IMR-90 (cell line): ENCODE results near the gene NOL9. TPM values are rescaled to one million over a fixed set of nuclear protein-coding genes. Genes with fewer than 3 reads are reported as not detected.

ENCODE experiments used
- ATAC-seq: fragments of 200-7000 bp; cut with Tn5 transposase; 2 replicates; pipeline ENCODE4 v1.9.1; 2020; ENCODE audit warnings: low read depth, mild to moderate bottlenecking, moderate library complexity
- BruUV-seq: library from RNA; stranded (reverse); fragments of 400-500 nt; replicated peaks from 2 replicates; lab custom pipeline; 2021; lab: Mats Ljungman, UMichigan
- CTCF ChIA-PET: fragments of 300-600 bp; formaldehyde crosslinking; extraction: SDS; loops from one replicate; lab custom pipeline; 2021; ENCODE audit warnings: antibody characterized with exemption; lab: Yijun Ruan, JAX
- POLR2A ChIA-PET: fragments of 300-600 bp; sonication (Branson Sonifier 250); formaldehyde crosslinking; loops from one replicate; lab custom pipeline; 2022; ENCODE audit warnings: antibody characterized with exemption; ENCODE audit not compliant: unreplicated experiment; lab: Charles Lee
- DNase-seq: peaks from one replicate; pipeline ENCODE4 v3.0.0; 2013
- H2AFZ ChIP-seq: replicated peaks from 2 replicates; pipeline ENCODE3; 2013; ENCODE audit warnings: low read length, mild to moderate bottlenecking; ENCODE audit not compliant: poor library complexity
- H2AK5ac ChIP-seq: 2 replicates; pipeline ENCODE4 v1.6.1; 2013; ENCODE audit warnings: low read depth, low read length, inconsistent platforms
- H2AK9ac ChIP-seq: replicated peaks from 2 replicates; pipeline ENCODE3; 2013; ENCODE audit warnings: mild to moderate bottlenecking, low read depth, low read length, moderate library complexity; ENCODE audit not compliant: poor library complexity
- H2BK120ac ChIP-seq: 2 replicates; pipeline ENCODE4 v1.6.1; 2013; ENCODE audit warnings: low read depth, low read length, inconsistent platforms
- H2BK15ac ChIP-seq: 3 replicates; pipeline ENCODE4 v1.6.1; 2013; ENCODE audit warnings: low read depth, low read length, inconsistent platforms
- H2BK20ac ChIP-seq: 2 replicates; pipeline ENCODE4 v1.6.1; 2013; ENCODE audit warnings: low read depth, mild to moderate bottlenecking, inconsistent platforms, low read length, moderate library complexity
- H2BK5ac ChIP-seq: 2 replicates; pipeline ENCODE4 v1.6.1; 2013; ENCODE audit warnings: mild to moderate bottlenecking, low read depth, low read length, inconsistent platforms; ENCODE audit not compliant: poor library complexity, severe bottlenecking
- H3K14ac ChIP-seq: replicated peaks from 2 replicates; pipeline ENCODE4 v1.6.1; 2013; ENCODE audit warnings: low read depth, low read length, inconsistent platforms
- H3K18ac ChIP-seq: 2 replicates; pipeline ENCODE4 v1.6.1; 2013; ENCODE audit warnings: low read depth, low read length, control low read depth
- H3K23ac ChIP-seq: 2 replicates; pipeline ENCODE4 v1.6.1; 2013; ENCODE audit warnings: low read depth, low read length, inconsistent platforms
- H3K27ac ChIP-seq: 2 replicates; pipeline ENCODE4 v1.5.1; 2013; ENCODE audit warnings: mild to moderate bottlenecking, control low read depth, low read length; ENCODE audit not compliant: insufficient read depth
- H3K27me3 ChIP-seq: 2 replicates; pipeline ENCODE4 v1.6.1; 2013; ENCODE audit warnings: low read length; ENCODE audit not compliant: control insufficient read depth, insufficient read depth
- H3K36me3 ChIP-seq: 2 replicates; pipeline ENCODE4 v1.6.1; 2013; ENCODE audit warnings: low read length, mixed read lengths; ENCODE audit not compliant: control insufficient read depth, insufficient read depth
- H3K4ac ChIP-seq: 2 replicates; pipeline ENCODE4 v1.6.1; 2013; ENCODE audit warnings: low read depth, low read length, inconsistent platforms
- H3K4me1 ChIP-seq: 2 replicates; pipeline ENCODE4 v1.6.1; 2013; ENCODE audit warnings: low read length, mixed read lengths; ENCODE audit not compliant: control insufficient read depth, insufficient read depth
- H3K4me2 ChIP-seq: 2 replicates; pipeline ENCODE4 v1.6.1; 2013; ENCODE audit warnings: low read depth, mild to moderate bottlenecking, control low read depth, low read length, moderate library complexity
- H3K4me3 ChIP-seq: 2 replicates; pipeline ENCODE4 v1.5.1; 2013; ENCODE audit warnings: low read depth, mild to moderate bottlenecking, control low read depth, low read length, moderate library complexity; ENCODE audit not compliant: insufficient read depth
- H3K56ac ChIP-seq: 2 replicates; pipeline ENCODE4 v1.6.1; 2013; ENCODE audit warnings: low read length, inconsistent platforms; ENCODE audit not compliant: insufficient read depth; ENCODE audit errors: extremely low read depth
- H3K79me1 ChIP-seq, 2 experiments: 2 replicates each; pipeline ENCODE4 v1.6.1; 2013; ENCODE audit warnings: low read length in 2 of 2, inconsistent platforms in 1 of 2, low read depth in 1 of 2
- H3K9ac ChIP-seq: 2 replicates; pipeline ENCODE4 v1.6.1; 2013; ENCODE audit warnings: low read depth, low read length, control low read depth
- H3K9me1 ChIP-seq: 2 replicates; pipeline ENCODE4 v1.6.1; 2013; ENCODE audit warnings: low read length, inconsistent platforms; ENCODE audit not compliant: insufficient read depth
- H3K9me3 ChIP-seq: 2 replicates; pipeline ENCODE4 v1.6.1; 2013; ENCODE audit warnings: low read length; ENCODE audit not compliant: control insufficient read depth, insufficient read depth
- H4K20me1 ChIP-seq: 2 replicates; pipeline ENCODE4 v1.6.1; 2013; ENCODE audit warnings: low read length, inconsistent platforms; ENCODE audit not compliant: insufficient read depth
- H4K5ac ChIP-seq: 2 replicates; pipeline ENCODE4 v1.6.1; 2013; ENCODE audit warnings: mild to moderate bottlenecking, low read depth, low read length, control low read depth
- H4K8ac ChIP-seq, 2 experiments: 2 replicates each; pipeline ENCODE4 v1.6.1; 2013; ENCODE audit warnings: low read depth in 2 of 2, low read length in 2 of 2, control low read depth in 1 of 2, inconsistent platforms in 1 of 2
- H4K91ac ChIP-seq: 2 replicates; pipeline ENCODE4 v1.6.1; 2013; ENCODE audit warnings: low read depth, low read length, inconsistent platforms; ENCODE audit not compliant: insufficient read depth
- BHLHE40 ChIP-seq: fragments of 150-350 bp; IDR thresholded peaks from 2 replicates; pipeline ENCODE4 v1.6.1; 2016; ENCODE audit warnings: mild to moderate bottlenecking, low read depth, low read length
- CEBPB ChIP-seq: IDR thresholded peaks from 2 replicates; pipeline ENCODE4 v1.6.1; 2012; ENCODE audit warnings: low read depth, low read length, improper control_type of control experiment
- CHD1 ChIP-seq: IDR thresholded peaks from 2 replicates; pipeline ENCODE4 v1.6.1; 2012; ENCODE audit warnings: low read depth, low read length, improper control_type of control experiment
- FOS ChIP-seq: fragments of 150-350 bp; IDR thresholded peaks from 2 replicates; pipeline ENCODE4 v1.6.1; 2016; ENCODE audit warnings: low read depth, low read length
- MAFK ChIP-seq: IDR thresholded peaks from 2 replicates; pipeline ENCODE4 v1.6.1; 2012; ENCODE audit warnings: low read depth, low read length, improper control_type of control experiment
- MAZ ChIP-seq: IDR thresholded peaks from 2 replicates; pipeline ENCODE4 v1.6.1; 2012; ENCODE audit warnings: low read depth, mild to moderate bottlenecking, low read length, improper control_type of control experiment, moderate library complexity, borderline replicate concordance
- MXI1 ChIP-seq: IDR thresholded peaks from 2 replicates; pipeline ENCODE4 v1.6.1; 2012; ENCODE audit warnings: low read depth, mild to moderate bottlenecking, low read length, moderate library complexity, borderline replicate concordance
- POLR2A ChIP-seq: IDR thresholded peaks from 2 replicates; pipeline ENCODE4 v1.6.1; 2012; ENCODE audit warnings: mild to moderate bottlenecking, low read depth, low read length
- RAD21 ChIP-seq: IDR thresholded peaks from 2 replicates; pipeline ENCODE4 v1.6.1; 2012; ENCODE audit warnings: low read length, improper control_type of control experiment
- RCOR1 ChIP-seq: IDR thresholded peaks from 2 replicates; pipeline ENCODE4 v1.6.1; 2012; ENCODE audit warnings: mild to moderate bottlenecking, low read length, improper control_type of control experiment; ENCODE audit not compliant: insufficient replicate concordance
- RFX5 ChIP-seq: IDR thresholded peaks from 2 replicates; pipeline ENCODE4 v1.8.0; 2012; ENCODE audit warnings: low read depth, mild to moderate bottlenecking, low read length, moderate library complexity
- SMC3 ChIP-seq: fragments of 150-350 bp; IDR thresholded peaks from 2 replicates; pipeline ENCODE4 v1.6.1; 2016; ENCODE audit warnings: low read depth, mild to moderate bottlenecking, antibody characterized with exemption, low read length, moderate library complexity
- WGBS, 2 experiments: methylation state at CpG; one replicate each; pipeline versions ENCODE4 v1.1.5 to v1.1.7; 2013; ENCODE audit warnings: missing lambda C conversion rate in 2 of 2; ENCODE audit not compliant: insufficient read length in 1 of 2; ENCODE audit errors: extremely low coverage in 2 of 2; 5-methylcytosine and 5-hydroxymethylcytosine counted together
- dilution Hi-C: fragments of 300-500 bp; cut with HindIII; formaldehyde crosslinking; loops from one replicate; pipeline ENCODE4 v1.14.3; 2018; ENCODE audit warnings: low sequenced_read_pairs; ENCODE audit not compliant: unreplicated experiment
- in situ Hi-C: fragments of 300-500 bp; cut with MboI; formaldehyde crosslinking; loops from 3 replicates; pipeline ENCODE4 v1.14.3; 2019; ENCODE audit warnings: low sequenced_read_pairs, inconsistent platforms, mixed read lengths
- intact Hi-C: fragments of 100-400 bp; cut with micrococcal nuclease; formaldehyde crosslinking; loops from 2 replicates; pipeline ENCODE4 v1.10.0; 2022
- polyA plus RNA-seq, 3 experiments: library from polyadenylated mRNA; depleted of rRNA; stranded (reverse); fragments of >200 nt; gene quantifications; 2 replicates each; pipeline ENCODE4 v1.2.3, GENCODE V29; 2012; ENCODE audit warnings: low replicate concordance in 1 of 3
- total RNA-seq: library from RNA; depleted of rRNA; stranded (reverse); fragments of >200 nt; gene quantifications from 2 replicates; pipeline ENCODE4 v1.2.3, GENCODE V29; 2012
- TF ChIP-seq, protein P1 (sequence below): fragments of 150-350 bp; IDR thresholded peaks from 2 replicates; pipeline ENCODE4 v1.6.1; 2016; ENCODE audit warnings: low read depth, mild to moderate bottlenecking, low read length, moderate library complexity, borderline replicate concordance
- TF ChIP-seq, protein P2 (sequence below): fragments of 150-350 bp; IDR thresholded peaks from 2 replicates; pipeline ENCODE4 v1.6.1; 2017; ENCODE audit warnings: mild to moderate bottlenecking, antibody characterized with exemption, low read length, low read depth
- TF ChIP-seq, protein P3 (sequence below): conservative IDR thresholded peaks from 2 replicates; pipeline ENCODE4 v1.5.1; 2012; ENCODE audit warnings: mild to moderate bottlenecking, low read depth, low read length, improper control_type of control experiment

Gene NOL9
- total and polyA plus RNA-seq, 2 of the 4 experiments (the other 2 are of a cell fraction): 13.0 to 19.2 TPM

DNA sequence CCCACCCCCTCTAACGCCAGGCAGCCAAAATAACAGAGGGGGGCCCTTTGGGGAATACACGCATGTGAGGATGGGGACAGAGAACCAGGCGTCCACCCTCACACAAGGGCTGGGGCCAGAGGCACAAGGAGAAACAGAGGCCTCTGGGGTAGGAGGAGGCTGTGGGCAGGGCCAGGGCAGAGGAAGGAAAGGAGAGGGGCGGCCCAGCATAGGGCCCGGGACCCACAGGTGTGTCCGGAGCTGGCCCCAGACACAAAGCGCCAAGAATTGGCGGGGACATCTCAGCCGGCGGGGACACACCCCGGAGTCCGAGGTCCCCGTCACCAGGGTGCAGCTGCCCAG lies 69.5 kb downstream of the NOL9 start:
- 0% methylated on average over 6 of the region's 13 CpGs; no CpG with 5 or more reads in 1 of the 2 experiments for WGBS, 2 experiments
- in situ Hi-C loops: no loop called here
- Histone ChIP-seq H3K27ac (no peak overlapping the region), H2BK20ac (no peak overlapping the region), H3K4ac (no peak overlapping the region; the same call in 1 of the 2 replicates), H4K20me1 (peaks cover 6% of the 10 kb centered on the region; the same call in 1 of the 2 replicates), H2BK120ac (no peak overlapping the region), H3K4me2 (peak overlapping the region; percentile 71; the same call in 1 of the 2 replicates), H3K4me3 (peak overlapping the region; percentile 57), H3K9me1 (no peaks in the 10 kb centered on the region), H3K4me1 (0 out of 2 replicates have a peak, but pooled peaks cover 2% of the 10 kb centered on the region), H2AK9ac (peak overlapping the region; percentile 82), H3K9me3 (no peaks in the 10 kb centered on the region), H3K56ac (no peak overlapping the region), H2AK5ac (peak overlapping the region; percentile 15), H4K8ac (peak overlapping the region in 1 of 2 experiments; percentile 60; a peak in 1 of 4 replicates), H3K9ac (peak overlapping the region; percentile 52; the same call in 1 of the 2 replicates), H2BK5ac (no peak overlapping the region), H3K14ac (no peak overlapping the region), H4K91ac (no peak overlapping the region; the same call in 1 of the 2 replicates), H3K79me1 (peaks cover 3 to 11% of the 10 kb centered on the region in 2 experiments; a peak in 2 of 4 replicates), H3K27me3 (no peaks in the 10 kb centered on the region), H3K36me3 (no peaks in the 10 kb centered on the region), H2AFZ (peak overlapping the region; percentile 89), H3K23ac (no peak overlapping the region), H4K5ac (no peak overlapping the region; the same call in 1 of the 2 replicates), H3K18ac (no peak overlapping the region), H2BK15ac (no peak overlapping the region)
- CTCF ChIA-PET: no interaction called here
- TF ChIP-seq POLR2A (no peak), MXI1 (no peak), FOS (no peak), MAZ (no peak), RAD21 (no peak), CEBPB (no peak), RFX5 (no peak), MAFK (no peak), CHD1 (no peak), SMC3 (no peak), BHLHE40 (no peak), RCOR1 (no peak)
- TF ChIP-seq, protein P1, sequence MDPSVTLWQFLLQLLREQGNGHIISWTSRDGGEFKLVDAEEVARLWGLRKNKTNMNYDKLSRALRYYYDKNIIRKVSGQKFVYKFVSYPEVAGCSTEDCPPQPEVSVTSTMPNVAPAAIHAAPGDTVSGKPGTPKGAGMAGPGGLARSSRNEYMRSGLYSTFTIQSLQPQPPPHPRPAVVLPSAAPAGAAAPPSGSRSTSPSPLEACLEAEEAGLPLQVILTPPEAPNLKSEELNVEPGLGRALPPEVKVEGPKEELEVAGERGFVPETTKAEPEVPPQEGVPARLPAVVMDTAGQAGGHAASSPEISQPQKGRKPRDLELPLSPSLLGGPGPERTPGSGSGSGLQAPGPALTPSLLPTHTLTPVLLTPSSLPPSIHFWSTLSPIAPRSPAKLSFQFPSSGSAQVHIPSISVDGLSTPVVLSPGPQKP: no peak
- TF ChIP-seq, protein P2, sequence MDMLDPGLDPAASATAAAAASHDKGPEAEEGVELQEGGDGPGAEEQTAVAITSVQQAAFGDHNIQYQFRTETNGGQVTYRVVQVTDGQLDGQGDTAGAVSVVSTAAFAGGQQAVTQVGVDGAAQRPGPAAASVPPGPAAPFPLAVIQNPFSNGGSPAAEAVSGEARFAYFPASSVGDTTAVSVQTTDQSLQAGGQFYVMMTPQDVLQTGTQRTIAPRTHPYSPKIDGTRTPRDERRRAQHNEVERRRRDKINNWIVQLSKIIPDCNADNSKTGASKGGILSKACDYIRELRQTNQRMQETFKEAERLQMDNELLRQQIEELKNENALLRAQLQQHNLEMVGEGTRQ: no peak
- TF ChIP-seq, protein P3, sequence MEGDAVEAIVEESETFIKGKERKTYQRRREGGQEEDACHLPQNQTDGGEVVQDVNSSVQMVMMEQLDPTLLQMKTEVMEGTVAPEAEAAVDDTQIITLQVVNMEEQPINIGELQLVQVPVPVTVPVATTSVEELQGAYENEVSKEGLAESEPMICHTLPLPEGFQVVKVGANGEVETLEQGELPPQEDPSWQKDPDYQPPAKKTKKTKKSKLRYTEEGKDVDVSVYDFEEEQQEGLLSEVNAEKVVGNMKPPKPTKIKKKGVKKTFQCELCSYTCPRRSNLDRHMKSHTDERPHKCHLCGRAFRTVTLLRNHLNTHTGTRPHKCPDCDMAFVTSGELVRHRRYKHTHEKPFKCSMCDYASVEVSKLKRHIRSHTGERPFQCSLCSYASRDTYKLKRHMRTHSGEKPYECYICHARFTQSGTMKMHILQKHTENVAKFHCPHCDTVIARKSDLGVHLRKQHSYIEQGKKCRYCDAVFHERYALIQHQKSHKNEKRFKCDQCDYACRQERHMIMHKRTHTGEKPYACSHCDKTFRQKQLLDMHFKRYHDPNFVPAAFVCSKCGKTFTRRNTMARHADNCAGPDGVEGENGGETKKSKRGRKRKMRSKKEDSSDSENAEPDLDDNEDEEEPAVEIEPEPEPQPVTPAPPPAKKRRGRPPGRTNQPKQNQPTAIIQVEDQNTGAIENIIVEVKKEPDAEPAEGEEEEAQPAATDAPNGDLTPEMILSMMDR: no peak
- intact Hi-C loops: loop anchor here (5.0 kb wide), 1 partner anchor 733 kb away; no protein-coding TSS in a partner anchor
- dilution Hi-C loops: no loop called here
- DNase-seq (no peak), ATAC-seq (no peak)
- POLR2A ChIA-PET: no interaction called here
- BruUV-seq: no TSS peak
